Lower lobe of right lung (tissue), 2 donors: ENCODE data around the gene KIF27. TPM values are rescaled to one million over a fixed set of nuclear protein-coding genes. Genes with fewer than 3 reads are reported as not detected.

Experiments used
- ATAC-seq, 2 donors: fragments of 200-7000 bp; cut with Tn5 transposase; one replicate each; pipeline ENCODE4 v1.9.1; 2020 to 2022; ENCODE audit warnings: mild to moderate bottlenecking in 2 of 2, moderate library complexity in 2 of 2
- DNase-seq: peaks from one replicate; pipeline ENCODE4 v3.0.0-alpha.2; 2020
- H3K27ac ChIP-seq: fragments of 200-600 bp; one replicate; pipeline ENCODE4 v1.8.0; 2022
- H3K27me3 ChIP-seq: fragments of 200-600 bp; one replicate; pipeline ENCODE4 v1.8.0; 2022; ENCODE audit warnings: low read depth
- H3K36me3 ChIP-seq: fragments of 200-600 bp; one replicate; pipeline ENCODE4 v1.8.0; 2022; ENCODE audit warnings: mild to moderate bottlenecking
- H3K4me1 ChIP-seq: fragments of 200-600 bp; one replicate; pipeline ENCODE4 v1.8.0; 2022
- H3K4me3 ChIP-seq: fragments of 200-600 bp; one replicate; pipeline ENCODE4 v1.8.0; 2022; ENCODE audit warnings: mild to moderate bottlenecking
- H3K9me3 ChIP-seq: fragments of 200-600 bp; one replicate; pipeline ENCODE4 v1.8.0; 2022
- intact Hi-C: fragments of 100-400 bp; cut with DNase I; formaldehyde crosslinking; loops from one replicate; pipeline ENCODE4 v1.11.0; 2022
- total RNA-seq: library from RNA; stranded (reverse); fragmentation: NEBNext Ultra II Directional; extraction: Animal tissue kit (Norgen Biotek cat#: 25700); gene quantifications from one replicate; pipeline ENCODE4 v1.2.1, GENCODE V29; 2021
- TF ChIP-seq, protein P1 (sequence below): fragments of 200-600 bp; IDR thresholded peaks from one replicate; pipeline ENCODE4 v1.8.0; 2022; ENCODE audit warnings: antibody characterized with exemption, mild to moderate bottlenecking
- donor health status: DM: no; HTN: yes; CAD: no; lungs with severe emphysema.

The KIF27 gene
- total RNA-seq, 1 donor from 2014 or later, result 10.4 TPM

DNA sequence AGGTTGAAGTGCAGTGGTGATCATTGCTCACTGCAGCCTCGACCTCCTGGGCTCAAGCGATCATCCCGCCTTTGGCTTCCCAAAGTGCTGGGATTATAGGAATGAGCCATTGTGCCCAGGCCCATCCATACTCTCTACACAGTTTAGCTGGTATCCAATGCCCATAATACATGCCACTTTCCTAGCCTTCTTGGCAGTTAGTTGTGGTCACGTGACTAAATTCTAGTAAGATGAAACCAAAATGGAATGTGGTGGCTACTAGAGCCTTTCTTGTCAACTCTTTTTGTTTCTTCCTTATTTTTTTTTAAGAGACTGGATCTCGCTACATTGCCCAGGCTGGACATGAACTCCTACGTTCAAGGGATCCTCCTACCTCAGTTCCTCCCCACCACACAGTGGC, 15.3 kb upstream of the KIF27 start:
- H3K27ac ChIP-seq, result no peak overlapping the region
- intact Hi-C loops, result no loop called here
- H3K36me3 ChIP-seq, result peaks cover 31% of the 10 kb centered on the region
- no peaks in the 10 kb centered on the region for H3K9me3 ChIP-seq
- H3K4me3 ChIP-seq, result no peak overlapping the region
- H3K4me1 ChIP-seq, result peaks cover 18% of the 10 kb centered on the region
- TF ChIP-seq, protein P1, sequence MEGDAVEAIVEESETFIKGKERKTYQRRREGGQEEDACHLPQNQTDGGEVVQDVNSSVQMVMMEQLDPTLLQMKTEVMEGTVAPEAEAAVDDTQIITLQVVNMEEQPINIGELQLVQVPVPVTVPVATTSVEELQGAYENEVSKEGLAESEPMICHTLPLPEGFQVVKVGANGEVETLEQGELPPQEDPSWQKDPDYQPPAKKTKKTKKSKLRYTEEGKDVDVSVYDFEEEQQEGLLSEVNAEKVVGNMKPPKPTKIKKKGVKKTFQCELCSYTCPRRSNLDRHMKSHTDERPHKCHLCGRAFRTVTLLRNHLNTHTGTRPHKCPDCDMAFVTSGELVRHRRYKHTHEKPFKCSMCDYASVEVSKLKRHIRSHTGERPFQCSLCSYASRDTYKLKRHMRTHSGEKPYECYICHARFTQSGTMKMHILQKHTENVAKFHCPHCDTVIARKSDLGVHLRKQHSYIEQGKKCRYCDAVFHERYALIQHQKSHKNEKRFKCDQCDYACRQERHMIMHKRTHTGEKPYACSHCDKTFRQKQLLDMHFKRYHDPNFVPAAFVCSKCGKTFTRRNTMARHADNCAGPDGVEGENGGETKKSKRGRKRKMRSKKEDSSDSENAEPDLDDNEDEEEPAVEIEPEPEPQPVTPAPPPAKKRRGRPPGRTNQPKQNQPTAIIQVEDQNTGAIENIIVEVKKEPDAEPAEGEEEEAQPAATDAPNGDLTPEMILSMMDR, result no peak
- ATAC-seq (no peak), DNase-seq (no peak)
- H3K27me3 ChIP-seq, result no peaks in the 10 kb centered on the region

DNA sequence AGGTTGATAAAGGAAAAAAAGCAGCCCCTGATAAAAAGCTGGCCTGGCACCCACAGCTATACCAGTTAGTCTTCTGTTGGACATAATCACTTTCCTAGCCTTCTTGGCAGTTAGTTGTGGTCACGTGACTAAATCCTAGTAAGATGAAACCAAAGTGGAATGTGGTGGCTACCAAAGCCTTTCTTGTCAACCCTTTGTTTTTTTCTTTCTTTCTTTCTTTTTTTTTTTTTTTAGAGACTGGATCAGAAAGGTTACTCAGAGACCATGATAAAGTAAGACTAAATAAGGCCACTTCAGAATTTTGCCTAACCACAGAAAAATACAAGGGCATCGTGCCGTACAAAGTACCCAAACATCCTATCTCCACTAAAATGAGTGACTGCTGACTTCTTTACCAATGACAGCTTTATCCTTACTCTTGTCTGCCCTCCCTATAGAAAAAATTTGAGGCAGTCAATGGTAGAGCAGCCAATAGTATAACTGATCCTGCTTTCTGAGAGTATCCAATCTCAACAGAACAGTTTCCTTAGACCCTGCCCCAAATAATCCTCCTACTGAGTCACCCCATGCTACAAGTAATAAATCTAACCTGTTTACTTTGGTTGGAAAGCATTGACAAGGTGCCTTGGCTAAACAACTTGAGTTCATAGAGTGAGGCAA, 14.2 kb upstream of the KIF27 start:
- Histone ChIP-seq H3K27ac (no peak overlapping the region), H3K27me3 (no peaks in the 10 kb centered on the region), H3K4me1 (peaks cover 18% of the 10 kb centered on the region), H3K4me3 (no peak overlapping the region), H3K9me3 (no peaks in the 10 kb centered on the region), H3K36me3 (peaks cover 20% of the 10 kb centered on the region)
- ATAC-seq, result no peak
- no peak for DNase-seq
- TF ChIP-seq, protein P1, result no peak
- intact Hi-C loops, result no loop called here

DNA sequence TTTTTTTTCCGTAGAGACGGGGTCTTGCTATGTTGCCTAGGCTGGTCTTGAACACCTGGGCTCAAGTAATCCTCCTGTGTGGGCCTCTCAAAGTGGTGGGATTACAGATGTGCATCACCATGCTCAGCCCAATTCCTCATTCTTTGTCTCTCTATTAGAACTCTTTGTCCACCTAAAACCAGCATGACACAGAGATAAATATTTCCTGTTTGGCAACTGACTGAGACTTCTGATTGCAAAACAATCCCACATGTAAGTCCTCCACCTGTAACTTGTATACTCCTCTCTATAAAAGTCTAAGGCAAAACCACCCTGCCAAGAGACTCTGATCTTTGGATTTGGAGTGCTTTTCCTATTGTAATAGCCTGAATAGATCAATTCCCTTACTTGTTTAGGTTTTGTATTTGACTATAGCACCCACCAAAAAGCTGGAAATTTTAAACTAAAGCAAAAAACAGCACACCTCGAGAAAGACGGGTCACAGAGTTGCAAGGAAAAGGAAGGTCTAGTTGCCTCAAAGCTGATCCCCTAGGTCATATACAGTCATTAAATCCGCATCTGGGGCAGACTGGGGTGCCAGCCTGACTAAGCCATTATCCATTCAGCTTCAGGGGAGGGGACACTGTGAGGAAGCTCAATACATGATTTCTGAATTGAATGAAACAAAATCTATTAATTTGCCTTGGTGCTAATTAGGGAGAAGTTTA, 13.5 kb upstream of the KIF27 start:
- DNase-seq, result no peak
- Histone ChIP-seq H3K4me1 (peaks cover 18% of the 10 kb centered on the region), H3K36me3 (peaks cover 13% of the 10 kb centered on the region), H3K4me3 (no peak overlapping the region), H3K9me3 (no peaks in the 10 kb centered on the region), H3K27me3 (no peaks in the 10 kb centered on the region), H3K27ac (peak overlapping the region; percentile 62)
- intact Hi-C loops, result no loop called here
- TF ChIP-seq, protein P1, result no peak
- peak; percentile 69 to 72 for ATAC-seq

DNA sequence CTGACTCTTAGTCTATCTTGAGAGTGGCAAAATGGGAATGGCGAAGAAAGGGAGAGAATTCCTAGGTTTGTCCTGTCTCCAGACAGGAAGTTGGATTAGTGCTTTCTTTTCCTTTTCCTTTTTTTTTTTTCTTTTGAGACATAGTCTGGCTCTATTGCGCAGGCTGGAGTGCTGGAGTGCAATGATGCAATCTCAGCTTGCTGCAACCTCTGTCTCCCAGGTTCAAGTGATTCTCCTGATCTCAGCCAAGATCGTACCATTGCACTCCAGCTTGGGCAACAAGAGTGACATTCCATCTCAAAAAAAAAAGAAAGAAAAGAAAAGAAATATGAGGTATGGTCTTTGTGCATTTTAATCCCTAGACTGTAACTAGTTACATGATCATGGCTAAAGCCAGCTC, 12.6 kb upstream of the KIF27 start:
- Histone ChIP-seq H3K4me1 (peaks cover 18% of the 10 kb centered on the region), H3K27me3 (no peaks in the 10 kb centered on the region), H3K4me3 (no peak overlapping the region), H3K36me3 (peaks cover 4% of the 10 kb centered on the region), H3K9me3 (no peaks in the 10 kb centered on the region), H3K27ac (peak overlapping the region; percentile 62)
- intact Hi-C loops, result no loop called here
- peak; percentile 79 to 91 for ATAC-seq
- DNase-seq, result peak; percentile 69
- TF ChIP-seq, protein P1, result no peak

DNA sequence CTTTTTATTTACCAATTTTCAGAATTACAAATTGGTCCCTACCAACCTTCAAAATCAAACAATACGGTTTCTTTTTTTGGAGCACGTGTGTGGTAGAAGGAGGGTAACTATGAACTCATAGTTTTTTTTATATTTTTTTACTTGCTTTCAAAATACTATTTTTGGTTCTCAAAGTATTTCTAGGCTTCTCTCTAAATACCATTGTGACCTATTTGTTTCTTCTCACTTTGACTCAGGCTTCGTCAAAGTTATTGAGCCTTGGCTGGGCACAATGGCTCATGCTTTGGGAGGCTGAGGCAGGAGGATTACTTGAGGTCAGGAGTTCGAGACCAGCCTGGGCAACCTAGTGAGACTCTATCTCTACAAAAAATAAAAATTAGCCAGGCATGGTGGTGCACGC, 11.6 kb upstream of the KIF27 start:
- ATAC-seq (no peak), DNase-seq (no peak)
- Histone ChIP-seq H3K4me1 (peaks cover 18% of the 10 kb centered on the region), H3K4me3 (no peak overlapping the region), H3K27me3 (no peaks in the 10 kb centered on the region), H3K36me3 (no peaks in the 10 kb centered on the region), H3K9me3 (no peaks in the 10 kb centered on the region), H3K27ac (no peak overlapping the region)
- TF ChIP-seq, protein P1, result no peak
- intact Hi-C loops, result no loop called here
